Measurements from ENCODE around the gene TBX2.
"Not testable (repeated sequence)": the region's sequence is repeated elsewhere in the genome, so short reads cannot be mapped to it uniquely, and the experiment has no call there.

DNA sequence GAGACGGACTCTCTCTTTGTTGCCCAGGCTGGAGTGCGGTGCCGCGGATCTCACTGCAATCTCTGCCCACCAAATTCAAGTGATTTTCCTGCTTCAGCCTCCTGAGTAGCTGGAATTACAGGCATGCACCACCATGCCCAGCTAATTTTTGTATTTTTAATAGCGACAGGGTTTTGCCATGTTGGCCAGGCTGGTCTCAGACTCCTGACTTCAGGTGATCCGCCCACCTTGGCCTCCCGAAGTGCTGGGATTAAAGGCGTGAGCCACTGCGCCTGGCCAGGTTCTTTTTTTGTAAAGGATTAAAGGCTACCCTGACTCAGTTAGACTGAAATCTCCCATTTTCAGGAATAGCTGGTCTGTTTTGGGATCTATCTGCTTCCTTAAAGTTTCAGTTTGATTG lies 40.1 kb upstream of the TBX2 start:
- not testable (repeated sequence) for TF ChIP-seq POLR2AphosphoS5 (IDR thresholded peaks at IDR 0.05; ENCODE audit: insufficient read depth in 1 of 2, low read depth in 1 of 2)
- TF ChIP-seq, protein P1, sequence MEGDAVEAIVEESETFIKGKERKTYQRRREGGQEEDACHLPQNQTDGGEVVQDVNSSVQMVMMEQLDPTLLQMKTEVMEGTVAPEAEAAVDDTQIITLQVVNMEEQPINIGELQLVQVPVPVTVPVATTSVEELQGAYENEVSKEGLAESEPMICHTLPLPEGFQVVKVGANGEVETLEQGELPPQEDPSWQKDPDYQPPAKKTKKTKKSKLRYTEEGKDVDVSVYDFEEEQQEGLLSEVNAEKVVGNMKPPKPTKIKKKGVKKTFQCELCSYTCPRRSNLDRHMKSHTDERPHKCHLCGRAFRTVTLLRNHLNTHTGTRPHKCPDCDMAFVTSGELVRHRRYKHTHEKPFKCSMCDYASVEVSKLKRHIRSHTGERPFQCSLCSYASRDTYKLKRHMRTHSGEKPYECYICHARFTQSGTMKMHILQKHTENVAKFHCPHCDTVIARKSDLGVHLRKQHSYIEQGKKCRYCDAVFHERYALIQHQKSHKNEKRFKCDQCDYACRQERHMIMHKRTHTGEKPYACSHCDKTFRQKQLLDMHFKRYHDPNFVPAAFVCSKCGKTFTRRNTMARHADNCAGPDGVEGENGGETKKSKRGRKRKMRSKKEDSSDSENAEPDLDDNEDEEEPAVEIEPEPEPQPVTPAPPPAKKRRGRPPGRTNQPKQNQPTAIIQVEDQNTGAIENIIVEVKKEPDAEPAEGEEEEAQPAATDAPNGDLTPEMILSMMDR (IDR thresholded peaks at IDR 0.05) = not testable (repeated sequence)
